ENCODE data around the gene LEPROT.

DNA sequence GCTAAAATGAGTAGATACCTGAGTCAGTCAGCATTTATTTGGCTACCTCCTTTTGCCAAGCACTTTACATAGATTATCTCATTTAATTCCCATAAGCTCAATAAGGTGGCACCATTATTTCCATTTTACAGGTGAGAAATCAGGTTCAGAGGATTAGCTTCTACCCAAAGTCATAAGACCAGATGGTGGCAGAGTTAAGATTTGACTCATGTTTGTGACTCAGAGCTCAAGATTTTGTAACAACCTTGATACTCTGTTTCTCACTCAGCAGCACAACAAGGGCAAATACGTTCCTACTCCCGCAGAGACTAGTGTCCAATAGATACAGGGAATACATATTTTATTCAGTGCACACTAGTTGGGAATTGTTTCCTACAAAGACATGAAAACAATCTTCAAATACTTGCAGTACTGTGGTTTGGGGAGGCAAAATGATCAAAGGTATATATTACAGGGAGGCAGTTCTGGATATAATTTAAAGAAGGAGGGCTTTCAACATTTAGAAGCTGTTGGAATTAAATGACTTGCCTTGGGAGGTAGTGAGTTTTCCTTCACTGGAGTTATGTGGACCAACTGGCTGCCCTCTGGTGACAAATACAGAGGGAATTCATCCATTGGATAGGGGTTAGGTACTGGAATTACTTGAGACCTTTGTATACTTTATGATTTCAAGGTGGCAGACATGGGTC is 3.6 kb downstream of the LEPROT start:
- TF ChIP-seq POLR2A (IDR thresholded peaks at IDR 0.05): no peak
- TF ChIP-seq, protein P1, sequence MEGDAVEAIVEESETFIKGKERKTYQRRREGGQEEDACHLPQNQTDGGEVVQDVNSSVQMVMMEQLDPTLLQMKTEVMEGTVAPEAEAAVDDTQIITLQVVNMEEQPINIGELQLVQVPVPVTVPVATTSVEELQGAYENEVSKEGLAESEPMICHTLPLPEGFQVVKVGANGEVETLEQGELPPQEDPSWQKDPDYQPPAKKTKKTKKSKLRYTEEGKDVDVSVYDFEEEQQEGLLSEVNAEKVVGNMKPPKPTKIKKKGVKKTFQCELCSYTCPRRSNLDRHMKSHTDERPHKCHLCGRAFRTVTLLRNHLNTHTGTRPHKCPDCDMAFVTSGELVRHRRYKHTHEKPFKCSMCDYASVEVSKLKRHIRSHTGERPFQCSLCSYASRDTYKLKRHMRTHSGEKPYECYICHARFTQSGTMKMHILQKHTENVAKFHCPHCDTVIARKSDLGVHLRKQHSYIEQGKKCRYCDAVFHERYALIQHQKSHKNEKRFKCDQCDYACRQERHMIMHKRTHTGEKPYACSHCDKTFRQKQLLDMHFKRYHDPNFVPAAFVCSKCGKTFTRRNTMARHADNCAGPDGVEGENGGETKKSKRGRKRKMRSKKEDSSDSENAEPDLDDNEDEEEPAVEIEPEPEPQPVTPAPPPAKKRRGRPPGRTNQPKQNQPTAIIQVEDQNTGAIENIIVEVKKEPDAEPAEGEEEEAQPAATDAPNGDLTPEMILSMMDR (IDR thresholded peaks at IDR 0.05): no peak

Measured in right lobe of liver (tissue), 4 donors.